GM12892 (cell line): Measurements from ENCODE around the gene KCNA2.

Experiments used
- POLR2A ChIP-seq: IDR thresholded peaks from 2 replicates; pipeline ENCODE4 v1.6.1; 2011; ENCODE audit warnings: low read depth, low read length, control low read depth
- POLR2AphosphoS5 ChIP-seq: IDR thresholded peaks from 2 replicates; pipeline ENCODE4 v1.6.1; 2011; ENCODE audit warnings: low read depth, low read length, control low read depth
- TAF1 ChIP-seq: IDR thresholded peaks from 2 replicates; pipeline ENCODE4 v1.6.1; 2011; ENCODE audit warnings: low read depth, mild to moderate bottlenecking, control low read depth, low read length, borderline replicate concordance

DNA sequence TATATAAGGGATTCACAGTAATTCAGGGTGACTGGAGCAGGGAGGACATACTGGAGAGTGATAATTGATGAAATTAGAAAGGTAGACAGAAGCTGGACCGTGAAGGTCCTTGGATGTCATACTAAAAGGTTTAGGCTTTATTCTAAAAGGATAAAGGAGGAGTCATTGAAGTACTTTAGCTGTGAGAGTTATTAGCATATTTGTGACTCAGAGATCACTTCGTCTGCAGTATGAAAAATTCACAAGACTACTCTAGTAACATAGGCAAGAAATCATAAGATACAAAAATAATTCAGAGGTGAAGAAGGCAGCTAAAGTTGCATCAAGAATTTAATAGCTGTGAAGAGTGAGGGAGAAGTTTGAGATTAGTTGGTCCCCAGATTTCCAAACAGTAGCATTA is 42.3 kb upstream of the KCNA2 start:
- no peak for TF ChIP-seq POLR2A
- TF ChIP-seq POLR2AphosphoS5: no peak
- no peak for TF ChIP-seq TAF1
